NK-92 (cell line): ENCODE data around the gene MAPK4.

Experiments used
- DNase-seq: peaks from one replicate; lab custom pipeline; 2025; ENCODE audit not compliant: unreplicated experiment; lab: John Stamatoyannopoulos, UW

MAPK4 gene

DNA sequence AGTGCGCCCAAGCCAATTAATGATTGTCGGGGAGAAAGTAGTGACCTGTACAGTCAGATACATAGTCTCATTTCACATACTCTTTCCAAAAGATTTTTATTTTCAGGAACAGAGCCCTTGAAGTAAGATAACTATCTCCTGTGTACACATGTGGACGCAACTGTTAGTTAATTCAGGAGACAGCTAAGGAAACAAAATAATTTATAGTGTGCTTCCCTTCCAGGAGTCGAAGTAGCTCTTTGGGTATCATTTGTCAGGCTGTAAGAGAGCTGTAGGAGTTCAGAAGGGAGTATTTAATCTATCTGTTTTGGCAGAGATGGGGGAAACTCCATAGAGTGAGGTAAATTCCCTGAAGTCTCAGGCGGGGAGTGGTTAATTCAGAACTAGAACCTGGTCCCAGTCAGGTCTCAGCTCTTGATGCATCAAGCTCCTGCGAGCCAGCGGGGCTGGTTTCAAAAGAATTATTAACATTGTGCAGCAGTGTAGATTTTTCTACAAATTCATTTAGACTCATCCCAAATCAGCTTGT lies 63.0 kb downstream of the MAPK4 start:
- no peak for DNase-seq

DNA sequence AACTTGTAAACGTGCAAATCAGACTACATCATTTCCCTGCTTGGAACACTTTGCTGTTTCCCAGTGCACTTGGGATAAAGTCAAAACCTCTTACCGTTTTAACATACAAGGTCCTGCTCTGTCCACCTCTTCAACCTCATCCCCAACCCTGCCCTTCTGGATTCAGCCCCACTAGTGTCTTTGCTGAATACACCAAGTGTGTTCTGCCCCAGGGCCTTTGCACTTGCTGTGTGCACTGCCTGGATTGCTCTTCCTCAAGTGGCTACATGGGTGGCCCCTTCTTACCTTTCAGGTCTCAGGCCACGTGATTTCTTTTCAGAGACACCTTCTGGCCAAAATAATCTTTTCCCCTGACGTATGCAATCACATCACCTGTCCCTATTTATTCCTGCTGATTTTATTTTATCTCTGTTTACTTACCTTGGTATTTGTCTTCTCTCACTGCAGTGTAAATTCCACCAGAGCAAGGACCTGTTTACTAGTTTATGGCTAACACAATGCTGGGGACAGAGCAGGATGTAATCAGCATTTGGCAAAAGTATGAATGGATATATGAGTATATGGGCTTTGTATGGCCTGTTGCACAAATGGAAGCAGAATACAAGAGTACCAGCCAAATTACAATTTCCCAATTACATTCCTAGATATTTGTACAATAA lies 63.9 kb downstream of the MAPK4 start:
- DNase-seq = no peak

DNA sequence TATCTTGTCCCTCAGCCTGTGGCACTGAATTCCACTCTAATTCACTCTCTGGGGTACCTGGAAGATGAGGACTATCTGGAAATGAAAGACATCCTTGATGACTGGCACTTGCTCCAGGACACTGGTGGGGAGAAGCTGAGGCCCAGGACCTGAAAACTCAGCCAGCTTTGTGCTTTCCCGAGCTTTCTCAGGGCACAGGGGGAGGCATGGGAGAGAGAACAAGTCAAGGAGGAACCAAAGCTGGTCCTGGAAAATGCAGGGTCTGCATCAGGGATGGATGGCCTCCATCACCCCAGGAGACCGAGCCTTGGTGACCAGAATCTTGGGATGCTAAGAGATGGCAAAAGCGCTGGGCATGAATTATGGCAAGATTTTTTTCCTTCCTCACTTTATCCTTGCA lies 65.1 kb downstream of the MAPK4 start:
- no peak for DNase-seq

DNA sequence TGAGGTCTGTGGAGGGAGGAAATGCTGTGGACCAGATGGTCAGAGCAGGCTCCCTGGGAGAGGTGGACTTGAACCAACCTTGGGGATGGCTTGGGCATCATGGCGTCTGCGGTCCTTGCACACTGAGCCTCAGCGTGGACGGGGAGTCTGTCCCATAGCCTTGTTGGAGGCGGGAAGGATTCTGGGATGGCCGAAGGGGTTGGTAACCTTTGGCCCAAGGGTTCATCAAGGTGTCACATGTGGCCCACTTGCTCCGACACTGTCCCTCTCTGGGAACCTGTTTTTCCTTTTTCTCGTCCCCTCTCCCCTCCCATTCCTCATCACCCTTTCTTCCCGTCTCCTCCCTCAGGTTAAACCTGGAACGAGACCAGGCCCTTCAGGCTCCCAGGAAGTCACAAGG lies 66.4 kb downstream of the MAPK4 start:
- no peak for DNase-seq

DNA sequence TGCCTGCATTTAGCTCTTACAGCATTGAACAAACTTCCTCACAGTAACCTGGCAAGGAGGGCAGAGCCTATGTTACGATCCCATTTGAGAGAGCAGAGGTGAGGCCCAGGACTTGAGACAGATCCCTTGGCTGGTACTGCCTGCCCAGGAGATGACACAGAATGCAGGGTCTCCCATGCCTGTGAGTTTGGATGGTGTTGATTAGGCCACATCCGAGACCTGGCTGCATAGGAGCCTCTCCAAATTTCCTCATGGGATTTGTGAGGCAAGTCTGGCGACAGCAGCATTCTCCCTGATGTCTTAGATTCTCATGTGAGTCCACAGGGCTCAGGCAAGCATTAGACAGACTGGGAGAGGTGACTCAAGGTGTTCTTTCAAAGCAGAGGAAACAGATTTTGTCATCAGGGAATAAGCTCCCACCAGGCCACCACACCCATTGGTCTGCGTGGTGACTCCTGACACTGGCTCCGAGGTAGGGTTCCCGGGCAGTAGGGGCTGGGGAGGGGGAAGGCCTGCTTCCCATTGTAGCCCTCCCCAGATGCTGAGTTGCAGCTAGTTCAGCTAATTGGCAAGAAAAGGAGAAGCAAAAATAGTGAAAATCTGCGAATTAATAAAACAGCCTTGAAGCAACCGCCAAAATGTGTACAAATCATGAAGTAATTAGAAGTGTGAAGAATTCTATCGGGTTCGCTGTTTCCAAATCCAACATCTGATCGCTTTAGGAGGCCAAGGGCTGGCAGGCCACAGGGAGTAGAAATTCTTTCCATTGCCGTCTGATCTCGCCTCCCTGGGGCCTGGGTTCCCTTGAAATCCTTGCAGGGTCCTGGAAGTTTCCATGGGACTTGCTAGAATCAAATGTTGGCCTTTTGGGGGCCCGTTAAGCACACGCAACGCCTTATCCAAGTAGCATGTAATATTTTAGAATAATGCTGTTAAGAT lies 68.0 kb downstream of the MAPK4 start:
- no peak for DNase-seq

DNA sequence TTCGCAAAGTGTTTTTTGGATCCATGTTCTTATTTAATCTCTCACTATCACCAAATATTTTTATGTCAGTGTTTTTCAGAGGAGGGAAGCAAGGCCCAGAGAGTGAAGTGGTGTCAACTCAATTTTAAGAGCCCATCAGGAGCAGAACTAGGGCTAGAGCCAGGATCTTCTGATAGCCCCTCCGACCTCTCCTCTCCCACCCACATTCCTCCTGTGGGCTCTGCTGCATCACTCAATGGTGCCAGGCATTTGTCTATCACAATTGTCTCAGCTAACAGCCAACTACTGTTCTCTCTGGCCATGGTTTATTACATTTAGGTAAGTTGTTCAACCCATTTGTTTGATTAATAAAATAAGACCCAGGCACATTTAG lies 68.6 kb downstream of the MAPK4 start:
- no peak for DNase-seq

DNA sequence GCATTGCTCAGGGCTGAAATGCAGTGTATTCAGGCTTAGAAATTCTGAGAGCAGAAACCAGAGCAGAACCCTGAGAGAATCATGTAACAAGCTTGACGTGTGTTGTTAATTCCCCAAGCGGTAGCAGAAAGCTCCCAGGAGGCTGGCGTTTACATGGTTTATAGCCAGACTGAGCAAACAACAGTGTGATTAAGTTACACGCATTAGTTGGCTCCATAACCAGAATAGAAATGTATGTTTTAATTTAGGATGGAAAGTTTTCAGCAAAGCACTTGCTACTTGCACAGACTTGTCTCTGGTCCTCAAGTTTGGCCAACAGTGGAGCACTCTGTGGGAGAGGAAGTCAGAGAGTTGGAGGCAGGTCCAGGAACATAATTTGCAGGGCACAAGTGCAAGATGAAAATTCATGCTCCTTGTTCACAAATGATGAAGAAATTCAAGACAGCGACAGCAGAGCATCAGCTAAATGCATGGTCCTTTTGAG lies 69.3 kb downstream of the MAPK4 start:
- DNase-seq = no peak

DNA sequence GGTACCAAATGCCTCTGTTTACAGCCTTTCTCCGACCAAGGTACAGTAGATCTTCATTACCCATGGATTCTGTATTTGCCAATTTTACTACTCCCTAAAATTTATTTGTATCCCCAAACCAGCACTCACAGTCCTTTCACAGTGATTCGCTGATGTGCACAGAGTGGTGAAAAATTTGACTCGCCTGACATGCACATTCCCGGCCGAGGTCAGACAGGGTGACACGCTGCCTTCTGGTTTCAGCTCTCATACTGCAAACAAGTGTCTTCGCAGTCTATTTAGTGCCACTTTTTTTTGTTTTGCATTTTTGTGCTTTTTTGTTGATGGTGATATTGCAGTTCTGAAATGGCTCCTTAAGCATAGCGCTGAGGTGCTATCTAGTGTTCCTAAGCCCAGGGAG lies 71.0 kb downstream of the MAPK4 start:
- DNase-seq = no peak

DNA sequence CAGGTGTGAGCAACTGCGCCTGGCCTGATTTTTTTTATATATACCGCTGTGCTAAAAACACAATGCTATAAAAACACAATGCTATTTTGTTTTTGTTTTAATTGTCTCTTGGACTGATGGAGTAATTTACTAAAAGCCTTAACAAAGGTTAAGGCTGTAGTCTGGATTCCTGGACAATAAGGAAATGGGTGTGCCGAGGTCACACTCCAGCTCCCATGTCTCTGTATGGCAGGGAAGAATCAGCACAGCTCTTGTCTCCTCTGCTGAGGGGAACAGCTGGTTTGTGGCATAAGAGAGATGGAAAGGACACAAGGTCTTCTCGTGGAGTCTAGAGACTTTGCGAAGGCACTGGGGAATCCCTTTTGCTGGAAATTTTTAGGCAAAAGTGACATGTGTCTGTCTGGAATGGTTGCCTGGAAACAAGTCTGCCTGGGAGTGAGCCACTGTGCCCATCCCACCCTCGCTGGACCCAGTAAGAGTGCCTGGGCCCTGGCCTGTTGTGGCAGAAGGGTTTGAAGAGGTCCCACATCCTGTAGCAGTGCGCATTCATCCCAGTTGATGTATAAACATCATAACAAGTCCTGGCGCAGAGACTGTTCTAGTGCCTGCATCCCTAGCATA lies 73.1 kb downstream of the MAPK4 start:
- DNase-seq = no peak

DNA sequence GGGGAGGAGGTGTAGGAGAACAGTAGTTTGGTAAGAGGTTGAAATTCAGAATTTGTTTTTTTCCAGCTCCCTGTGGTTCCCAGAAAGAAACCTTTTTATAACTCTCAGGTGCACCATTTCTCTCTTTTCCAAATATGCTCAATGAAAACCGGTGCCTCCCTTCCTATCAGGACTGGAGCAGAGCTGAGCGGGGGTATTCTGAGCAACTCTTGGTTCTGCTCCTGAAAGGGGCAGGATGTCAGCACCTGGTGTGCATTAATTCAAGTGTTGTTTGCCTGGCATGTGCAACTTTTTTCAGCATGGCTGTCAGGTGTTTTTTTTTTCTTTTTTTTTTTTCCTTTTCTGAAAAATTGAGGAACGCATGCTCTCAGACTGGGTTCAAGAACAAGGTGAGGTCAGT lies 74.1 kb downstream of the MAPK4 start:
- DNase-seq = no peak

DNA sequence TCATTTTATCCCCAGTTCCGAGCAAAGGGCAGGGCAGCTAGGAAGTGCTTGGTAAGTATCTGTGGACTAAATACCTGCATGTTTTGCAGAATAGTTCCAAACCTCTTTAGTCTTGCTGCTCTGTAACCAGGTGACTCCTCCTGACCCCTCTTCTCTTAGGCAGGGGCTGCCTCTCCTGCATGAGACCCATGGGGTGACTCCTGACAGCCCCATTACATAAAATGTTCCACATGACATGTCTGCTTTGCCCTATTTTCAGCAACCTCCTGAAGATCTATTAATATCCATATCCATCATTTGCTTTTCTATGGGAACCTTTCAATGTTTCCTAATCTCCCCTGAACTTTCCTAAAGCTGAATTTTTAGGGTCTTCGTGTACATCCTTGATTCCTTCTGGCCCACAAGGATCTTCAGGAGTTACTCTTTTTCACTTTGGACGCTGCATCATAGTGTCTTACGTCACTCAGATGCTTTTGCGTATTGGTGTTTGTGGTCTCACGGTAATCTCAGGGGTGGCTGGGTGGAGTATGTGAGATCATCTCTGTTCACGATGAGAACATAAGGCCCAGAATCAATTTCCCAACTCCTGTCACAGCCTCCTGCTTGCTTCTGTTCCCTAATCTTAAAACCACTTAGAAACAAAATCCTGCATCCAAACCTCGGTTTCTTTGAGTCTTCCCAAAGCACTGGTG lies 76.6 kb downstream of the MAPK4 start:
- DNase-seq = no peak

DNA sequence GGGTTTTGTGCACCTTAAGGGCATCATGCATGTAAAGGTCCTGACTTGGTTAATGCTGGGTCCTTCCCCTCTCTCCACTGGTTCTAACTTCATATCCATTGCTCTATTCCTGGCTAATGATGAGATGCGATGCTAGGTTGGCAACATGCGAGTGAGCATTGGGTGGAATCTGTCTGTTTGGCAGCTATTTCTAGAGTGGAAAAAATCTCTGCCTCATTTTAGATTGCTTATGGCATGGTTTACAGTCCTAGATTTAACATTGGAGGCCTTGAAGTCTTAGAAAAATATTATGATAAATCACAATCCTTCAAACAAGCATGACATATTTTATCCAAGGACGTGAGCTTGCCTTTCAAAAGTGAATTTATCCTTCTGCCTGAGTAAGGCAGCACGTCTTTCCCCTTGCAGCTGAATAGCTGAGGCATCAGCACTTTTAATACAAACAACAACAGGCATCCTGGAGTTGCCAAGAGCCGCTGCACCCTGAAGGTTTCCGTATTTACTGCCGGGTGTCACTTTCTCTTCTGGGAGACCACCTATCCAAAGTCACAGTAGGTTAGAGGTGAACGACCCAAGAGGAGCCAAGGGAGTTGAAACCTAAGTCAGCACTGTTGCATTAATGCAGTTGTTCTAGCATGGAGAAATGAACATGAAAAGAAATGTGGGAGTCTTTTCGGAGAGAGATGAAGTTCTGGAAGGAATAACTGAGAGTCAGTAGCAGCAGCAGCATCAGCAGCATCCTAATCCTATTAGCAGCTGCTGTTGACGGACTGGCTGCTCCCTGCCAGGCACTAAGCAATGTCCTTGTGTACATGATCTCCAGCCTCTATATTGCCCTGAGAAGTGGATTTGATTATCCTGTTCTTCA lies 78.4 kb downstream of the MAPK4 start:
- DNase-seq = no peak

DNA sequence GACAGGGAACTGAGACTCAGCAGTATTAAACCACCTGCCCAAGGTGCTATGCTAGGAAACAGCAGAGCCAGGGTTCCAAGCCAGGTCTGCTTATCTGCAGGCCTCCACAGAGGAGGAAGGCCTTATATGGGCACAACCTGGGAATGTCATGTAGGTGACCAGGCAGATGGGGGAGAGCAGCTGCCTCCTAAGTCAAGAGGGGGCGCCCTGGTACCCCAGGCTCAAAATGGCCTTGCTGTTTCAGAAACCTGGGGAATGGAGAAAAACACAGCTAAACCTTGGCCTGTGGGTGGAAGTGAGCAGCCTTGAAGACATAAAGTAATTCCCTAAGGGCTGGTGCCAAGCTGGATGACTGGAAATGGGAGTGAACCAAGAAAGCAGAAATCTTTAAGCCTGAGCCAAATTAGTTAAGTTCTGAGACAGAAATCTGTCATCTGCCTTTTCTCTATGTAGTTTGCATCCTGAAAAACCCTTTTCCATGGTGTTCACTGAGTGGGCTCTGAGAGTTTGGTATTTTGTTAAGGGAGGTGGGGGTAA lies 79.1 kb downstream of the MAPK4 start:
- DNase-seq = no peak

DNA sequence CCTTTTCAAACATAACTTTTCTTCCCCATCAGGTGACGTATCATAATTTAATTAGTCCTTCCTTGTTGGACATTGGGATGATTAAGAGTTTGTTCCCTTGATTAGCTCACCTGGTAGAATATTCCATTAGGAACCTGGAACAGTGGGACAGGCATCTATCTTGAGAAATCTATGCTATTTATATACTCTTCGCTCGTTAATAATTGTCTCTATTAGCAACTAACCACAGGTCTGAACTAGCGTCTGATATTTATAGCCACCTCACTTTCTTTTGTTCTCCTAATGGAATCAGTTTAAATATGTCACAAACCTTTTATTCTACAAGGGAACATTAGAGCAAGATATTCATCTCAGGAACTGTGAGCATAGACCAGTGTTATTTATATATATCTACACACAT lies 79.8 kb downstream of the MAPK4 start:
- DNase-seq = no peak

DNA sequence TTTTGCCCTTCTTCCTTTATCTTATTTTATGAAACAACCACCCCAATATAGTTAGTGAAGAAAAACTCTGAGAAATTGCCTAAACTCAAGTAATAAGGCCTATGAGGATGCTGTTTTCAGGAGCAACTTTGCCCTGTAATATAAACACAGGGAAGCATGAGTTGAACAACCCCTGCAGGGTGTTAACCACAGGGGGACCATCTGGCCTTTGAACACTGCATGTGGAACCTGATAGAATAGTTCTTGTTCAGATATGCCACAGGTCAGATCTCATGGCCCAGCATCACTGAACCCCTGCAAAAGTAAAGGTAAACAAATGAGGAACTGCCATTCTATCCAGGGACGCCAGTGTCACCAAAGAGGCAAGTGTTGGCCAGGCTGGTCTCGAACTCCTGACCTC lies 82.6 kb downstream of the MAPK4 start:
- DNase-seq = no peak

DNA sequence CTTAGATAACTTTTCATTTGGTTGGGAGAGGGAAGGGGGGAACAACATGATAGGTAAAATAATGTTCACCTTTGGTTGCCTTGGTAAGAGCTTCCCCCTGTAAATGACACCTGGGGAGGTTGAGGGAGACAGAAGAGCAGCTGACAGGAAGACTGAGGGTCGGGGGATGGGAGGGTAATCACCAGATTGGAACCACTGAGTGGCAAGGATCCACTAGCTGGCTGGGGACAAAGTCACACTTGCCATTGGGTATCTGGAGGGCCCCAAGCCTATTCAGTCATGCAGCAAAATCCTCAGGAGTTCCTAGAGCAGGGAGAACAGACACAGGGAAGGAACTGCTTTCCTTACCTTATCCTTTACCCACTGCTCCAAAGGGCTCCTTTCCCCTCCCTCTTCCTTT lies 84.3 kb downstream of the MAPK4 start:
- no peak for DNase-seq

DNA sequence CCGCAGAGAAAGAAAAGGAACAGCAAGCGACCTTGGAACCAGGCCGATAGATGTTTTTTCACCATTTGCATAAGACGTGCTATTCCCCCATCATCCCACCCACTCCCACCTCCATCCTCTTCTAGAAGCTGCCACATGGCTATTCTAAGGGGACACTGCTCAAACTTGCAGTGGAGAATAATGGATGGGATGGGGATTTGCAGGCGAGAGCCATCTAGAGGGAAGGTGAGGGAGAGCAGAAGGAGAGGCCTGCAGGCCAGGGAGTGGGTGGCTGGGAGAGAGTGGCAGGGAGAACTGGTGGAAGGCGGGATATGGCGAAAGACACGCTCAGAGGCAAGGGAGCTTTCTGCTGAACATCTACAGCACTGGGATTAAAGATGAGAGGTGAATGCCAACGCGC lies 84.9 kb downstream of the MAPK4 start:
- no peak for DNase-seq

DNA sequence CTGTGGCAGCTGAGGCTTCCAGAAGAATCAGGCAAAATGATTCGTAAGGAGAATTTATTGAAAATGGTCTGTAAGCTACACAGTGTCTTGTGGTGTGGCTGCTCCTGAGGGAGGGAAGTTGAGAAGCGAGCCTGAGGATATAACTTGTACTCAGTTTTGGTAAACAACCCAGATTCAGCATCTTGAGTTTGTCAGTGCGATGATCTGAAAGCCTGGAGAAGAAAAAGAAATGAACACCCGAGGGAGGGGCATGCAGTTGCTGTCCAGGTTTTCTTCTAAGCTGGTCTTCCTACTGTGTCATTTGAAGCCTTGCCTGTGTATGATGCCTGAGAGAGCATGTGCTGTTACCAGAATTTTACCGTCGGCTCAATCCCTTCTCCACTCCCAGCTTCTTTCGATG lies 87.3 kb downstream of the MAPK4 start:
- no peak for DNase-seq

DNA sequence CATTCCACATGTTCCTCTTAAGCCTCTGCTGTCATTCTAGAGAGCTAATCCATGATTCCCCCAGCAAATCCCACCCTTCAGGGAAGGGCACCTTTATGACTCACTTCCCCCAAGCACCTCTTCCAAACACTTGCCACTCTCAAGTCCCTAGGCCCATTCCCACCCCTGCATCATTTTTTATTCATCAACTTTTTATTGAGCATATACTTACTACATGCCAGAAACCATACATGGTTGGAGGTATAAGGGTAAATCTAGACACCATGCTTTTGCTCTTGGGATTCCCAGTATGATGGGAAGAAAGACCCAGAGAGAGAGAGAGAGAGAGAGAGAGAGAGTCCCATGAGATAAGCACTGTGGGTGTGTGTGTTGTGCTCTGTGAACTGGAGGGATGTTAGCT lies 87.9 kb downstream of the MAPK4 start:
- DNase-seq = no peak

DNA sequence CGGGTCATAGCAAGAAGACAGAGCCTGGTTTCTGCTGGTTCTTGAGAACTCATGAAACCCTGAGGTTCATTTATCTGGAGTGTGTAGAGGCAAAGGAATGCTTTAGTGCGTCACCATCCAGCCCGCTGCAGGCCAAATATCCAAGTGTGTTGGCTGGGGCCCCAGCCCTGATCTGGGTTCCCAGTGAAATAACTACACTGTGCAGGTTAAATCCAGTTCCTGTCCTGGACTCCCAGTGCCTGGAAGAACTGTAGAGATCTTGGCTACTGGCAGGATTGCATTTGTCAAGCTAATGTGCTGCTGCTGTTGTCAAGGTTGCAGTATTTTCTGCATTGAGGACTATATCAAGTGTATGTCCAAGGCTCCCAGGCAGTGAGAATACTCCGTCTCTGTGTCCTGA lies 89.9 kb downstream of the MAPK4 start:
- DNase-seq = no peak
